HepG2 (cell line): ENCODE measurements around the gene UGCG. TPM values are rescaled to one million over a fixed set of nuclear protein-coding genes. Genes with fewer than 3 reads are reported as not detected.

Experiments used
- ATAC-seq: fragments of 200-7000 bp; cut with Tn5 transposase; 3 replicates; pipeline ENCODE4 v1.9.1; 2020; ENCODE audit warnings: mild to moderate bottlenecking, moderate library complexity
- BruUV-seq: library from RNA; stranded (reverse); fragments of 400-500 nt; replicated peaks from 2 replicates; lab custom pipeline; 2021; lab: Mats Ljungman, UMichigan
- CTCF ChIA-PET: fragments of 300-600 bp; formaldehyde crosslinking; extraction: SDS; loops from one replicate; lab custom pipeline; 2021; ENCODE audit warnings: low total read pairs, inconsistent platforms, low intra/inter-chr PET ratio; lab: Yijun Ruan, JAX
- POLR2A ChIA-PET: fragments of 350-600 bp; sonication (Branson Sonifier 250); formaldehyde crosslinking; loops from one replicate; lab custom pipeline; 2020; ENCODE audit warnings: antibody characterized with exemption, inconsistent platforms; lab: Yijun Ruan, JAX
- DNase-seq: peaks from one replicate; pipeline ENCODE4 v3.0.0-alpha.2; 2015; ENCODE audit warnings: low spot score
- FAIRE-seq: peaks from 3 replicates; lab custom pipeline; 2011; peaks lifted over from hg19 to GRCh38; lab: Jason Lieb, UNC
- H2AFZ ChIP-seq: one replicate; pipeline ENCODE4 v1.6.1; 2011; ENCODE audit warnings: low read length, inconsistent platforms
- H3K27ac ChIP-seq: fragments of 300-600 bp; 3 replicates; pipeline ENCODE4 v1.8.0; 2011; ENCODE audit warnings: mixed run types, mild to moderate bottlenecking, mixed read lengths, low read length, inconsistent platforms; ENCODE audit not compliant: insufficient read depth; ENCODE audit errors: extremely low read length
- H3K27me3 ChIP-seq, 2 experiments: fragments of 200-600 bp in 1 of 2; 2 replicates in 1 of 2; 3 replicates in 1 of 2; pipeline versions ENCODE4 v1.6.0 to v1.8.0; 2011; ENCODE audit warnings: low read length in 2 of 2, mild to moderate bottlenecking in 2 of 2, moderate library complexity in 2 of 2, inconsistent platforms in 1 of 2; ENCODE audit not compliant: insufficient read depth in 2 of 2, control insufficient read depth in 1 of 2
- H3K36me3 ChIP-seq, 2 experiments: fragments of 200-600 bp in 1 of 2; replicated peaks in 1 of 2; 2 replicates in 1 of 2; 3 replicates in 1 of 2; pipeline versions ENCODE4 v1.5.1 to v1.8.0; 2011; ENCODE audit warnings: low read length in 2 of 2, inconsistent platforms in 1 of 2; ENCODE audit not compliant: insufficient read depth in 2 of 2, control insufficient read depth in 1 of 2
- H3K4me1 ChIP-seq: 2 replicates; pipeline ENCODE4 v1.5.1; 2012; ENCODE audit warnings: low read length, inconsistent platforms; ENCODE audit not compliant: insufficient read depth
- H3K4me2 ChIP-seq: 2 replicates; pipeline ENCODE4 v1.6.0; 2011; ENCODE audit warnings: low read depth, low read length, inconsistent platforms
- H3K4me3 ChIP-seq, 3 experiments: fragments of 200-600 bp in 1 of 3; sonication (generic), shearing (Covaris generic) in 1 of 3; replicated peaks in 1 of 3; 2 replicates each; pipeline ENCODE4 v1.5.1; 2011 to 2016; ENCODE audit warnings: low read length in 3 of 3, inconsistent platforms in 2 of 3, low read depth in 2 of 3, mild to moderate bottlenecking in 2 of 3, control low read depth in 1 of 3, mixed read lengths in 1 of 3; ENCODE audit not compliant: insufficient read depth in 1 of 3
- H3K79me2 ChIP-seq: one replicate; pipeline ENCODE4 v1.6.1; 2011; ENCODE audit warnings: low read length, inconsistent platforms; ENCODE audit not compliant: insufficient read depth
- H3K9ac ChIP-seq: 2 replicates; pipeline ENCODE4 v1.6.0; 2011; ENCODE audit warnings: mild to moderate bottlenecking, low read depth, low read length, inconsistent platforms; ENCODE audit not compliant: insufficient read depth
- H3K9me3 ChIP-seq: 2 replicates; pipeline ENCODE4 v1.5.1; 2012; ENCODE audit warnings: mild to moderate bottlenecking, low read length
- H4K20me1 ChIP-seq: 2 replicates; pipeline ENCODE4 v1.6.0; 2011; ENCODE audit warnings: inconsistent platforms, mild to moderate bottlenecking, low read length, moderate library complexity; ENCODE audit not compliant: insufficient read depth
- CCAR2 ChIP-seq: fragments of 200-400 bp; formaldehyde crosslinking; optimal IDR thresholded peaks from 2 replicates; pipeline ENCODE3; 2018; ENCODE audit warnings: low read depth, mild to moderate bottlenecking, low read length, moderate library complexity
- ESRRA ChIP-seq: sonication (generic); formaldehyde crosslinking; IDR thresholded peaks from 2 replicates; pipeline ENCODE4 v1.5.1; 2020; ENCODE audit warnings: mild to moderate bottlenecking, low read depth, missing genetic modification reagents
- ZNF883 ChIP-seq: sonication (generic); formaldehyde crosslinking; IDR thresholded peaks from 2 replicates; pipeline ENCODE4 v1.5.1; 2020; ENCODE audit warnings: mild to moderate bottlenecking, missing genetic modification reagents; ENCODE audit errors: not compliant biosample characterization
- WGBS: methylation state at CpG from one replicate; pipeline ENCODE4 v1.1.6; 2017; ENCODE audit warnings: low lambda C conversion rate; 5-methylcytosine and 5-hydroxymethylcytosine counted together
- in situ Hi-C: cut with HindIII; loops from 2 replicates; pipeline ENCODE4 v1.10.0; 2017; ENCODE audit warnings: low pct_unique_long_range_greater_than_20kb; ENCODE audit not compliant: extremely low pct_ligation_motif_present
- intact Hi-C: fragments of 100-400 bp; cut with micrococcal nuclease; formaldehyde crosslinking; loops from one replicate; pipeline ENCODE4 v1.10.0; 2022; ENCODE audit not compliant: unreplicated experiment
- polyA plus RNA-seq, 8 experiments: library from polyadenylated mRNA; depleted of rRNA in 3 of 8; stranded (reverse) in 7 of 8; unstranded in 1 of 8; fragments of >200 nt; fragmentation: Illumina TruSeq in 4 of 8; extraction: Trizol in 4 of 8; gene quantifications; 2 replicates each; pipeline versions ENCODE4 v1.2.1 to v1.2.3, GENCODE V29; 2011 to 2016; ENCODE audit warnings: low read depth in 4 of 8, missing spikeins in 1 of 8, mixed read lengths in 1 of 8; ENCODE audit not compliant: insufficient read depth in 1 of 8
- total RNA-seq, 5 experiments: library from RNA; depleted of rRNA; stranded (reverse); fragments of >200 nt; fragmentation: Illumina TruSeq; extraction: Trizol; gene quantifications; 2 replicates each; pipeline ENCODE4 v1.2.3, GENCODE V29; 2016; ENCODE audit warnings: low read depth in 1 of 5
- TF ChIP-seq, protein P1 (sequence below): IDR thresholded peaks from 2 replicates; pipeline ENCODE4 v1.6.1; 2012; ENCODE audit warnings: low read length, improper control_type of control experiment
- TF ChIP-seq, protein P2 (sequence below): sonication (generic); formaldehyde crosslinking; IDR thresholded peaks from 2 replicates; pipeline ENCODE4 v1.4.0; 2020; ENCODE audit warnings: mild to moderate bottlenecking, missing genetic modification reagents

The UGCG gene
- total and polyA plus RNA-seq, 2 of the 13 experiments (the other 11 are each of a cell fraction or from before 2014, with no cell fraction given) = 10.5 to 13.9 TPM

DNA sequence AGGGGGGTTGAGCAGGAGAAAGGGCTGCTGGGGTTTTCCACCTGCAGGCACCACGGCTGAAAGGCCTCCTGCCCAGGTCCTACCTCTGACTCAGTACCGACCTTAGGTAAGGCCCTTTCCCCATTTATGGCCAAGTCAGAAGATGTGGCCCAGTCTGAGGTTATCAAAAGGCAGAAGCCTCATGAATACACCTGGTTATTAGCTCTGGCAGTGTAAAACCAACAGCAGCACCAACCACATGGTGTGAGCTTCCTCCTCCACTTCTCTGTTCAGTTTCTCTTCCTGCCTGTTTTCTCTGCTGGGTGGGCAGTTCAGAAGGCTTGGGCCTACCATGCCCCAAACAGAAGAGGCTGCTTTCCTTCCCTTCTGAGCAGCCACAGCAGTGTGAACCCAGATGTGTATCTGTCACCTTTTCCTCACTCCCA is 86.9 kb downstream of the UGCG start:
- WGBS = 0% methylated on average over 2 of the region's 2 CpGs
- H3K4me1 ChIP-seq = no peaks in the 10 kb centered on the region
- no peak for DNase-seq
- no peak overlapping the region for H3K27ac ChIP-seq
- in situ Hi-C loops (no loop called here), intact Hi-C loops (no loop called here)
- TF ChIP-seq CCAR2 = no peak
- TF ChIP-seq, protein P1, sequence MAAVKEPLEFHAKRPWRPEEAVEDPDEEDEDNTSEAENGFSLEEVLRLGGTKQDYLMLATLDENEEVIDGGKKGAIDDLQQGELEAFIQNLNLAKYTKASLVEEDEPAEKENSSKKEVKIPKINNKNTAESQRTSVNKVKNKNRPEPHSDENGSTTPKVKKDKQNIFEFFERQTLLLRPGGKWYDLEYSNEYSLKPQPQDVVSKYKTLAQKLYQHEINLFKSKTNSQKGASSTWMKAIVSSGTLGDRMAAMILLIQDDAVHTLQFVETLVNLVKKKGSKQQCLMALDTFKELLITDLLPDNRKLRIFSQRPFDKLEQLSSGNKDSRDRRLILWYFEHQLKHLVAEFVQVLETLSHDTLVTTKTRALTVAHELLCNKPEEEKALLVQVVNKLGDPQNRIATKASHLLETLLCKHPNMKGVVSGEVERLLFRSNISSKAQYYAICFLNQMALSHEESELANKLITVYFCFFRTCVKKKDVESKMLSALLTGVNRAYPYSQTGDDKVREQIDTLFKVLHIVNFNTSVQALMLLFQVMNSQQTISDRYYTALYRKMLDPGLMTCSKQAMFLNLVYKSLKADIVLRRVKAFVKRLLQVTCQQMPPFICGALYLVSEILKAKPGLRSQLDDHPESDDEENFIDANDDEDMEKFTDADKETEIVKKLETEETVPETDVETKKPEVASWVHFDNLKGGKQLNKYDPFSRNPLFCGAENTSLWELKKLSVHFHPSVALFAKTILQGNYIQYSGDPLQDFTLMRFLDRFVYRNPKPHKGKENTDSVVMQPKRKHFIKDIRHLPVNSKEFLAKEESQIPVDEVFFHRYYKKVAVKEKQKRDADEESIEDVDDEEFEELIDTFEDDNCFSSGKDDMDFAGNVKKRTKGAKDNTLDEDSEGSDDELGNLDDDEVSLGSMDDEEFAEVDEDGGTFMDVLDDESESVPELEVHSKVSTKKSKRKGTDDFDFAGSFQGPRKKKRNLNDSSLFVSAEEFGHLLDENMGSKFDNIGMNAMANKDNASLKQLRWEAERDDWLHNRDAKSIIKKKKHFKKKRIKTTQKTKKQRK = no peak
- TF ChIP-seq ZNF883 = no peak
- TF ChIP-seq, protein P2, sequence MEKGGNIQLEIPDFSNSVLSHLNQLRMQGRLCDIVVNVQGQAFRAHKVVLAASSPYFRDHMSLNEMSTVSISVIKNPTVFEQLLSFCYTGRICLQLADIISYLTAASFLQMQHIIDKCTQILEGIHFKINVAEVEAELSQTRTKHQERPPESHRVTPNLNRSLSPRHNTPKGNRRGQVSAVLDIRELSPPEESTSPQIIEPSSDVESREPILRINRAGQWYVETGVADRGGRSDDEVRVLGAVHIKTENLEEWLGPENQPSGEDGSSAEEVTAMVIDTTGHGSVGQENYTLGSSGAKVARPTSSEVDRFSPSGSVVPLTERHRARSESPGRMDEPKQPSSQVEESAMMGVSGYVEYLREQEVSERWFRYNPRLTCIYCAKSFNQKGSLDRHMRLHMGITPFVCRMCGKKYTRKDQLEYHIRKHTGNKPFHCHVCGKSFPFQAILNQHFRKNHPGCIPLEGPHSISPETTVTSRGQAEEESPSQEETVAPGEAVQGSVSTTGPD (CRISPR knock-in tag) = no peak
- no peak for TF ChIP-seq ESRRA (CRISPR knock-in tag)
- H3K4me3 ChIP-seq = no peak overlapping the region
- no peaks in the 10 kb centered on the region for H3K36me3 ChIP-seq
- H2AFZ ChIP-seq = no peak overlapping the region
- no peak for ATAC-seq
- peaks cover 0 to 19% of the 10 kb centered on the region in 2 experiments; a peak in 2 of 5 replicates for H3K27me3 ChIP-seq
- POLR2A ChIA-PET = no interaction called here
- no peaks in the 10 kb centered on the region for H3K79me2 ChIP-seq
- H3K9me3 ChIP-seq = no peaks in the 10 kb centered on the region
- CTCF ChIA-PET = no interaction called here
- no peaks in the 10 kb centered on the region for H4K20me1 ChIP-seq
- no TSS peak for BruUV-seq
- no peak for FAIRE-seq
- H3K4me2 ChIP-seq = no peak overlapping the region
- no peak overlapping the region for H3K9ac ChIP-seq
